ENCODE data around the gene RXRA. TPM values are rescaled to one million over a fixed set of nuclear protein-coding genes. Genes with fewer than 3 reads are reported as not detected.

Gene RXRA
- total RNA-seq, 1 experiment from 2014 or later, result 31.6 TPM

- H3K27me3 ChIP-seq (ENCODE audit: control insufficient read depth, insufficient read depth, low read length), result no peaks in the 10 kb centered on the region
- BruUV-seq (replicated peaks), result no TSS peak
- no peak for TF ChIP-seq CTCF (IDR thresholded peaks at IDR 0.05)
- no peak for DNase-seq (ENCODE audit: low read depth, low spot score)
- H3K27ac ChIP-seq (ENCODE audit: low read length), result no peak overlapping the region
- no peak for ATAC-seq
- intact Hi-C loops (cut with micrococcal nuclease; ENCODE audit: unreplicated experiment) (no loop called here), in situ Hi-C loops (cut with HindIII; ENCODE audit: low pct_unique_long_range_greater_than_20kb, low sequenced_read_pairs) (no loop called here)
- ChIA-PET POLR2A (no interaction called here), CTCF (interaction anchor here (0.6 to 1.1 kb wide), 2 partner anchors 119 to 350 kb away, joined by 4 read pairs; no protein-coding TSS in a partner anchor)
- no peaks in the 10 kb centered on the region for H3K4me1 ChIP-seq (ENCODE audit: control insufficient read depth, insufficient read depth, low read length)
- no peaks in the 10 kb centered on the region for H3K9me3 ChIP-seq (ENCODE audit: control insufficient read depth, insufficient read depth, low read depth, low read length)
- no peak overlapping the region for H3K4me3 ChIP-seq (ENCODE audit: low read depth in 2 of 2, low read length in 2 of 2)
- no peaks in the 10 kb centered on the region for H3K36me3 ChIP-seq (ENCODE audit: control insufficient read depth, insufficient read depth, low read length)
Observed at GRCh38 chr9:134295101-134295745, 31.0 kb upstream of the RXRA start.

GRCh38 chr9:134295746-134296250 is 30.5 kb upstream of the RXRA start:
- no peak for TF ChIP-seq CTCF (IDR thresholded peaks at IDR 0.05)
- no peak for TF ChIP-seq TCF7L2 (IDR thresholded peaks at IDR 0.05; ENCODE audit: low read depth, low read length)
- ATAC-seq (no peak), DNase-seq (ENCODE audit: low read depth, low spot score) (no peak)
- H3K36me3 ChIP-seq (ENCODE audit: control insufficient read depth, insufficient read depth, low read length), result no peaks in the 10 kb centered on the region
- intact Hi-C loops (cut with micrococcal nuclease; ENCODE audit: unreplicated experiment), result no loop called here
- ChIA-PET POLR2A (interaction anchor here (0.6 kb wide), 1 partner anchor 54 kb away, joined by 7 read pairs; no protein-coding TSS in a partner anchor), CTCF (interaction anchor here (0.6 to 1.1 kb wide), 2 partner anchors 120 to 349 kb away, joined by 4 read pairs; no protein-coding TSS in a partner anchor)
- no peaks in the 10 kb centered on the region for H3K4me1 ChIP-seq (ENCODE audit: control insufficient read depth, insufficient read depth, low read length)
- H3K27me3 ChIP-seq (ENCODE audit: control insufficient read depth, insufficient read depth, low read length), result no peaks in the 10 kb centered on the region
- in situ Hi-C loops (cut with HindIII; ENCODE audit: low pct_unique_long_range_greater_than_20kb, low sequenced_read_pairs), result no loop called here
- H3K27ac ChIP-seq (ENCODE audit: low read length), result no peak overlapping the region
- H3K9me3 ChIP-seq (ENCODE audit: control insufficient read depth, insufficient read depth, low read depth, low read length), result no peaks in the 10 kb centered on the region
- BruUV-seq (replicated peaks), result no TSS peak
- H3K4me3 ChIP-seq (ENCODE audit: low read depth in 2 of 2, low read length in 2 of 2), result no peak overlapping the region

- CTCF ChIA-PET, result interaction anchor here (0.6 kb wide), 1 partner anchor 349 kb away, joined by 4 read pairs; no protein-coding TSS in a partner anchor
- Histone ChIP-seq H3K27me3 (ENCODE audit: control insufficient read depth, insufficient read depth, low read length) (no peaks in the 10 kb centered on the region), H3K27ac (ENCODE audit: low read length) (no peak overlapping the region), H3K4me3 (ENCODE audit: low read depth in 2 of 2, low read length in 2 of 2) (no peak overlapping the region), H3K4me1 (ENCODE audit: control insufficient read depth, insufficient read depth, low read length) (no peaks in the 10 kb centered on the region), H3K36me3 (ENCODE audit: control insufficient read depth, insufficient read depth, low read length) (no peaks in the 10 kb centered on the region), H3K9me3 (ENCODE audit: control insufficient read depth, insufficient read depth, low read depth, low read length) (no peaks in the 10 kb centered on the region)
- in situ Hi-C loops (cut with HindIII; ENCODE audit: low pct_unique_long_range_greater_than_20kb, low sequenced_read_pairs) (no loop called here), intact Hi-C loops (cut with micrococcal nuclease; ENCODE audit: unreplicated experiment) (no loop called here)
- TF ChIP-seq TCF7L2 (IDR thresholded peaks at IDR 0.05; ENCODE audit: low read depth, low read length) (no peak), SIN3A (IDR thresholded peaks at IDR 0.05; ENCODE audit: borderline replicate concordance, insufficient read depth, low read depth, low read length) (no peak), CTCF (IDR thresholded peaks at IDR 0.05) (no peak), POLR2AphosphoS5 (IDR thresholded peaks at IDR 0.05; ENCODE audit: low read depth, low read length) (no peak), REST (IDR thresholded peaks at IDR 0.05; ENCODE audit: insufficient read depth in 1 of 2, low read depth in 2 of 2, low read length in 1 of 2) (no peak)
- ATAC-seq (no peak), DNase-seq (ENCODE audit: low read depth, low spot score) (no peak)
- no TSS peak for BruUV-seq (replicated peaks)
- POLR2A ChIA-PET, result interaction anchor here (0.6 to 0.7 kb wide), 2 partner anchors 11 to 55 kb away, joined by 3 to 7 read pairs; no protein-coding TSS in a partner anchor
Observed at GRCh38 chr9:134296301-134297082, 29.8 kb upstream of the RXRA start.

Data from Panc1 (cell line).